HG03469 (cell line): ENCODE data around the gene RMDN3.
A peak's percentile ranks its signal among the peaks of the same experiment; 100 is the strongest.

Experiments used
- ATAC-seq: cut with Tn5 transposase; IDR thresholded peaks from one replicate; pipeline ENCODE4 v1.9.1; 2021; ENCODE audit warnings: mild to moderate bottlenecking, moderate library complexity, moderate number of reproducible peaks; ENCODE audit not compliant: unreplicated experiment

Gene RMDN3

GRCh38 chr15:40695469-40695890 lies 59.6 kb downstream of the RMDN3 start:
- ATAC-seq, result no peak

- peak; percentile 57 for ATAC-seq
These were observed 60.2 kb downstream of the RMDN3 start, which contains the start of gene RAD51 for GRCh38 chr15:40694688-40695468. RAD51 (plus strand) TSS chr15:40695174; CDS start chr15:40698759, 3,585 bp downstream.

GRCh38 chr15:40693904-40694687 lies 61.0 kb downstream of the RMDN3 start:
- no peak for ATAC-seq

- no peak for ATAC-seq
These were observed 63.3 kb downstream of the RMDN3 start for GRCh38 chr15:40691737-40692136.

GRCh38 chr15:40688932-40689799 lies 65.9 kb downstream of the RMDN3 start:
- no peak for ATAC-seq
